A673 (cell line): Measurements from ENCODE around the gene NEDD4L.

Source experiments
- EZH2 ChIP-seq: fragments of 200-600 bp; sonication (generic); IDR thresholded peaks from 2 replicates; pipeline ENCODE4 v1.6.1; 2017; ENCODE audit warnings: borderline replicate concordance, low read depth, mild to moderate bottlenecking, mixed read lengths, antibody characterized with exemption, low read length; ENCODE audit not compliant: poor library complexity, severe bottlenecking
- TF ChIP-seq, protein P1 (sequence below): fragments of 300-800, 200-600 bp; sonication (generic); conservative IDR thresholded peaks from 2 replicates; pipeline ENCODE4 v1.5.1; 2017; ENCODE audit warnings: low read depth, mild to moderate bottlenecking, antibody characterized with exemption, low read length, moderate library complexity, mixed read lengths

GRCh38 chr18:58411323-58411722, 367.3 kb downstream of the NEDD4L start:
- TF ChIP-seq, protein P1, sequence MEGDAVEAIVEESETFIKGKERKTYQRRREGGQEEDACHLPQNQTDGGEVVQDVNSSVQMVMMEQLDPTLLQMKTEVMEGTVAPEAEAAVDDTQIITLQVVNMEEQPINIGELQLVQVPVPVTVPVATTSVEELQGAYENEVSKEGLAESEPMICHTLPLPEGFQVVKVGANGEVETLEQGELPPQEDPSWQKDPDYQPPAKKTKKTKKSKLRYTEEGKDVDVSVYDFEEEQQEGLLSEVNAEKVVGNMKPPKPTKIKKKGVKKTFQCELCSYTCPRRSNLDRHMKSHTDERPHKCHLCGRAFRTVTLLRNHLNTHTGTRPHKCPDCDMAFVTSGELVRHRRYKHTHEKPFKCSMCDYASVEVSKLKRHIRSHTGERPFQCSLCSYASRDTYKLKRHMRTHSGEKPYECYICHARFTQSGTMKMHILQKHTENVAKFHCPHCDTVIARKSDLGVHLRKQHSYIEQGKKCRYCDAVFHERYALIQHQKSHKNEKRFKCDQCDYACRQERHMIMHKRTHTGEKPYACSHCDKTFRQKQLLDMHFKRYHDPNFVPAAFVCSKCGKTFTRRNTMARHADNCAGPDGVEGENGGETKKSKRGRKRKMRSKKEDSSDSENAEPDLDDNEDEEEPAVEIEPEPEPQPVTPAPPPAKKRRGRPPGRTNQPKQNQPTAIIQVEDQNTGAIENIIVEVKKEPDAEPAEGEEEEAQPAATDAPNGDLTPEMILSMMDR = no peak
- no peak for TF ChIP-seq EZH2
